Stomach (tissue), 9 donors: ENCODE results near the gene BAG3. TPM values are rescaled to one million over a fixed set of nuclear protein-coding genes. Genes with fewer than 3 reads are reported as not detected.

Experiments used
- DNase-seq, 2 donors: peaks; one replicate each; pipeline versions ENCODE4 v3.0.0 to v3.0.0-alpha.2; 2013 to 2019
- H3K27ac ChIP-seq, 5 donors: fragments of 200-600 bp in 4 of 5; sonication (generic) in 4 of 5; one replicate each; pipeline ENCODE4 v1.5.1; 2013 to 2019; ENCODE audit warnings: mild to moderate bottlenecking in 1 of 5, moderate library complexity in 1 of 5
- H3K27me3 ChIP-seq, 3 donors: fragments of 200-600 bp; sonication (generic); one replicate each; pipeline ENCODE4 v1.5.1; 2017 to 2019; ENCODE audit warnings: mixed run types in 1 of 3
- H3K36me3 ChIP-seq, 4 donors: fragments of 200-600 bp; sonication (generic); 1 replicate in 3 of 4; 2 replicates in 1 of 4; pipeline ENCODE4 v1.5.1; 2016 to 2019
- H3K4me1 ChIP-seq, 4 donors: fragments of 200-600 bp; sonication (generic); one replicate each; pipeline ENCODE4 v1.5.1; 2016 to 2019
- H3K4me3 ChIP-seq, 4 donors: fragments of 200-600 bp; sonication (generic) in 3 of 4; one replicate each; pipeline ENCODE4 v1.5.1; 2016 to 2019; ENCODE audit warnings: mild to moderate bottlenecking in 1 of 4
- H3K9me3 ChIP-seq, 4 donors: fragments of 200-600 bp; sonication (generic); one replicate each; pipeline ENCODE4 v1.5.1; 2016 to 2019
- EP300 ChIP-seq: sonication (generic); formaldehyde crosslinking; IDR thresholded peaks from one replicate; pipeline ENCODE4 v1.6.1; 2017; ENCODE audit warnings: antibody characterized with exemption
- POLR2A ChIP-seq, 4 donors: fragments of 450-650 bp; IDR thresholded peaks; one replicate each; pipeline ENCODE4 v1.6.1; 2016; ENCODE audit warnings: antibody characterized with exemption in 4 of 4, control low read depth in 2 of 4, mild to moderate bottlenecking in 1 of 4, moderate library complexity in 1 of 4
- POLR2AphosphoS5 ChIP-seq, 3 donors: sonication (generic); formaldehyde crosslinking; IDR thresholded peaks; one replicate each; pipeline ENCODE4 v1.6.1; 2016; ENCODE audit warnings: antibody characterized with exemption in 3 of 3
- whole genome bisulfite sequencing, 5 donors: extraction: QIAGEN DNeasy Blood & Tissue Kit in 3 of 5; methylation state at CpG; one replicate each; pipeline versions ENCODE4 v1.1.5 to v1.1.7; 2013 to 2018; 5-methylcytosine and 5-hydroxymethylcytosine counted together
- intact Hi-C: fragments of 100-400 bp; cut with DNase I; formaldehyde crosslinking; loops from one replicate; pipeline ENCODE4 v1.15.1; 2023; ENCODE audit warnings: low total_unique reads
- polyA plus RNA-seq, 3 donors: library from polyadenylated mRNA; stranded (reverse); fragments of 200-250 nt; gene quantifications; one replicate each; pipeline ENCODE4 v1.2.3, GENCODE V29; 2013
- total RNA-seq, 5 donors: library from RNA; depleted of rRNA; stranded (reverse); fragments of >200 nt; gene quantifications; one replicate each; pipeline versions ENCODE4 v1.1.0 to v1.2.3, GENCODE V29; 2014 to 2016
- TF ChIP-seq, protein P1 (sequence below), 7 experiments: fragments of 450-650 bp in 4 of 7; fragments of 200-600 bp in 3 of 7; sonication (generic) in 3 of 7; IDR thresholded peaks; one replicate each; pipeline ENCODE4 v1.5.1; 2016 to 2019; ENCODE audit warnings: antibody characterized with exemption in 7 of 7, control low read depth in 2 of 7, mild to moderate bottlenecking in 1 of 7
- donor health status: healthy with polysubstance abuse.
- donor health status: Bipolar disorder and iron deficiency.
- donor health status: healthy.

Gene BAG3
- total and polyA plus RNA-seq, 8 donors, result 8.4 to 113 (median 27.3) TPM

GRCh38 chr10:119640875-119641526 lies 10.2 kb upstream of the BAG3 start:
- TF ChIP-seq, protein P1, sequence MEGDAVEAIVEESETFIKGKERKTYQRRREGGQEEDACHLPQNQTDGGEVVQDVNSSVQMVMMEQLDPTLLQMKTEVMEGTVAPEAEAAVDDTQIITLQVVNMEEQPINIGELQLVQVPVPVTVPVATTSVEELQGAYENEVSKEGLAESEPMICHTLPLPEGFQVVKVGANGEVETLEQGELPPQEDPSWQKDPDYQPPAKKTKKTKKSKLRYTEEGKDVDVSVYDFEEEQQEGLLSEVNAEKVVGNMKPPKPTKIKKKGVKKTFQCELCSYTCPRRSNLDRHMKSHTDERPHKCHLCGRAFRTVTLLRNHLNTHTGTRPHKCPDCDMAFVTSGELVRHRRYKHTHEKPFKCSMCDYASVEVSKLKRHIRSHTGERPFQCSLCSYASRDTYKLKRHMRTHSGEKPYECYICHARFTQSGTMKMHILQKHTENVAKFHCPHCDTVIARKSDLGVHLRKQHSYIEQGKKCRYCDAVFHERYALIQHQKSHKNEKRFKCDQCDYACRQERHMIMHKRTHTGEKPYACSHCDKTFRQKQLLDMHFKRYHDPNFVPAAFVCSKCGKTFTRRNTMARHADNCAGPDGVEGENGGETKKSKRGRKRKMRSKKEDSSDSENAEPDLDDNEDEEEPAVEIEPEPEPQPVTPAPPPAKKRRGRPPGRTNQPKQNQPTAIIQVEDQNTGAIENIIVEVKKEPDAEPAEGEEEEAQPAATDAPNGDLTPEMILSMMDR (IDR thresholded peaks at IDR 0.05), result no peak
- TF ChIP-seq POLR2A (IDR thresholded peaks at IDR 0.05) (no peak), EP300 (no peak), POLR2AphosphoS5 (IDR thresholded peaks at IDR 0.05) (no peak)
- Histone ChIP-seq H3K36me3 (no peaks in the 10 kb centered on the region), H3K27ac (no peak overlapping the region), H3K4me1 (no peaks in the 10 kb centered on the region), H3K9me3 (peaks cover 0 to 10% (median 5%) of the 10 kb centered on the region in 4 donors), H3K27me3 (no peaks in the 10 kb centered on the region), H3K4me3 (no peak overlapping the region)
- 53 to 64% (median 59%) methylated on average over 8 of the region's 8 CpGs for WGBS, 5 donors
- no peak for DNase-seq
- intact Hi-C loops, result no loop called here

DNA sequence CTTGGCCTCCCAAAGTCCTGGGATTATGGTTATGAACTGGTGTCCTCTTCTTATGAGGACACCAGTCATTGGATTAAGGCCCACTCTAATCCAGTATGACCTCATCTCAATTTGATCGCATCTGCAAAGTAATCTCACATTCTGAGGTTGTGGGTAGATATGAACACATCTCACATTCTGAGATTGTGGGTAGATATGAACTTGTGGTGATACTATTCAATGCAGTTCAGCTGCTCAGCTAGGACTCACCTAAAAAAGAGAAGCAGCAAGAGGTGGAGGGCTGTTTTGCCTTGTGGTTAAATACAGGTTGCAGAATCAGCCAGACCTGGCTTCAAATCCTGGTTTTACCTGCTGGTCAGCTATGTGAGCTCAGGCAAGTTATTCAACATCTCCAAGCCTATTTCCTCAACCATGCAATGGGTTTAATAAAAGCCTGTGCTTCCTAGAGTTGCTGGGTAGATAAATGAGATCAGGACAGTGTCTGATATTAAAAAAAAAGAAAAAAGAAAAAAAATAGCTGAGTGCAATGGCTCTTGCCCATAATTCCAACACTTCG lies 8.5 kb upstream of the BAG3 start:
- 74 to 91% (median 88%) methylated on average over 2 of the region's 2 CpGs for WGBS, 5 donors

DNA sequence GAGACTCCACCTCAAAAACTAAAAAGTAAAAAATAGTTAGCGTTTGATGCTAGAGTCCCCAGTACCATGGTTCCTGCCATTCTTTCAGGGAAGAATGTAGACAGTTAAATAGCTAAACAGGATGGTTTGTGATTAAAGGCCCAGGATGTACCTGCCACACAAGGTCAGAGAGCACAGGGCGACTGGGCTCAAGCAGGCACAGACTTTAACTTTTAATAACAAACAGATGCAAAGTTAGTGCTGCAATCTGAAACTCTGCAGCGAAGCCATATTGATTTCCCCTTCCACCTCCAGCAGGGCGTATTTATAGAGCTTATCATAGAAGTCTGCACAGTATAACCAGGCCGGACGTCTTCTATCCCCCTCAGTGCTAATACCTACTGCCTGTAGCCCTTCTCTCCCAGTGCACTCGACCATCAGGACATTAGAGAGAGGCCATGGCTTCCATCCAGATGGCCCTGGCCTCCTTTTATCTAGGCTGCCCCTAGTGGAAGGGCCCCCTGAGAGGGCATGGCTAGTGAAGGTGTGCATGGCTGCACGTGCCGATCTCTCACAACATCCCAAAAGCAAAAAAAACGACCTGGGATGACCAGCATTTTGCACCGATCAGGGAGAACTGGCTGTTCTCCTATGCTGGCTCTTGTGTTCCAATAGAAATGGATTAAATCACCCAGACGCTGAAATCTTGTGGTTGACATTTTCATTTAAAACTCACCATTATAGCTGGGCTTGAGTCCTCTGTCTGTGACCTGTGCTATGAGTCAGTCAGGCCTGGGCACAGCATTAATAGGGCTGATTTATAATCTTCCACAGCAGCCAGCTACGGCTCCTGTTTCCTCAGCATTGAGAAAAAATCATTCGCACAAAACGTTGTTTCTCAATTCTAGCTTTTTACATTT lies 7.6 kb upstream of the BAG3 start:
- no peak for TF ChIP-seq EP300
- TF ChIP-seq, protein P1 (IDR thresholded peaks at IDR 0.05), result no peak
- no peak for TF ChIP-seq POLR2AphosphoS5 (IDR thresholded peaks at IDR 0.05)
- TF ChIP-seq POLR2A (IDR thresholded peaks at IDR 0.05), result no peak
- intact Hi-C loops, result no loop called here
- 68 to 74% (median 73%) methylated on average over 15 of the region's 15 CpGs for WGBS, 5 donors

More for the DNA sequence above, 8.5 kb upstream of the BAG3 start:
- Histone ChIP-seq H3K27ac (no peak overlapping the region), H3K27me3 (no peaks in the 10 kb centered on the region), H3K4me1 (no peaks in the 10 kb centered on the region), H3K36me3 (no peaks in the 10 kb centered on the region), H3K9me3 (peaks cover 0 to 10% (median 5%) of the 10 kb centered on the region in 4 donors), H3K4me3 (no peak overlapping the region)
- TF ChIP-seq, protein P1 (IDR thresholded peaks at IDR 0.05), result no peak
- intact Hi-C loops, result no loop called here
- no peak for DNase-seq

GRCh38 chr10:119644205-119644814 lies 6.9 kb upstream of the BAG3 start:
- no peaks in the 10 kb centered on the region for H3K4me1 ChIP-seq
- H3K27me3 ChIP-seq, result no peaks in the 10 kb centered on the region
- H3K9me3 ChIP-seq, result peaks cover 0 to 10% (median 5%) of the 10 kb centered on the region in 4 donors
- H3K36me3 ChIP-seq, result no peaks in the 10 kb centered on the region
- no peak for DNase-seq
- 71 to 74% (median 73%) methylated on average over 15 of the region's 15 CpGs for WGBS, 5 donors
- TF ChIP-seq, protein P1 (IDR thresholded peaks at IDR 0.05), result no peak
- H3K4me3 ChIP-seq, result no peak overlapping the region
- no peak overlapping the region for H3K27ac ChIP-seq
- intact Hi-C loops, result no loop called here

More for the DNA sequence above, 7.6 kb upstream of the BAG3 start:
- Histone ChIP-seq H3K4me3 (no peak overlapping the region), H3K36me3 (no peaks in the 10 kb centered on the region), H3K9me3 (peaks cover 0 to 10% (median 5%) of the 10 kb centered on the region in 4 donors), H3K4me1 (no peaks in the 10 kb centered on the region), H3K27ac (no peak overlapping the region), H3K27me3 (no peaks in the 10 kb centered on the region)
- DNase-seq, result no peak
